Epithelial cell of proximal tubule (primary cell): ENCODE results near the gene LINGO3. TPM values are rescaled to one million over a fixed set of nuclear protein-coding genes. Genes with fewer than 3 reads are reported as not detected.

Experiments used
- DNase-seq: peaks from one replicate; pipeline ENCODE4 v3.0.0-alpha.2; 2011; ENCODE audit warnings: low read depth
- H3K4me3 ChIP-seq: 2 replicates; pipeline ENCODE4 v1.5.1; 2011; ENCODE audit warnings: low read depth, mild to moderate bottlenecking, low read length
- CTCF ChIP-seq: conservative IDR thresholded peaks from 2 replicates; pipeline ENCODE4 v1.5.1; 2012; ENCODE audit warnings: low read depth, mild to moderate bottlenecking, low read length
- total RNA-seq: library from RNA; depleted of rRNA; stranded (reverse); fragments of >200 nt; gene quantifications from 2 replicates; pipeline ENCODE4 v1.2.3, GENCODE V29; 2015

The LINGO3 gene
- not detected in 2 replicates for total RNA-seq

- no peak for TF ChIP-seq CTCF
- DNase-seq, result no peak
- no peak within 1 kb of the TSS for H3K4me3 ChIP-seq
Observed at GRCh38 chr19:2308114-2308556, at the start of gene LINGO3. TSS of gene LINGO3 (minus strand) at chr19:2308154. CDS start at chr19:2291776, 16,378 bp downstream.

GRCh38 chr19:2356036-2356646, 48.2 kb upstream of the LINGO3 start:
- no peak for TF ChIP-seq CTCF
- H3K4me3 ChIP-seq, result no peak overlapping the region
- DNase-seq, result no peak

- no peak for DNase-seq
- no peak overlapping the region for H3K4me3 ChIP-seq
- TF ChIP-seq CTCF, result no peak
Observed at GRCh38 chr19:2355168-2356035, 47.4 kb upstream of the LINGO3 start.

GRCh38 chr19:2354670-2355069, 46.7 kb upstream of the LINGO3 start:
- no peak for DNase-seq
- no peak for TF ChIP-seq CTCF
- no peak overlapping the region for H3K4me3 ChIP-seq

GRCh38 chr19:2353887-2354592, 46.1 kb upstream of the LINGO3 start:
- no peak for TF ChIP-seq CTCF
- no peak overlapping the region for H3K4me3 ChIP-seq
- no peak for DNase-seq

- H3K4me3 ChIP-seq, result no peak overlapping the region
- DNase-seq, result no peak
- TF ChIP-seq CTCF, result no peak
Observed at GRCh38 chr19:2353159-2353886, 45.4 kb upstream of the LINGO3 start.
